GM12865 (cell line): ENCODE data around the gene AMIGO1.

ENCODE experiments used
- DNase-seq: peaks from one replicate; pipeline ENCODE4 v3.0.0; 2010; ENCODE audit warnings: low read depth
- H3K4me3 ChIP-seq: 2 replicates; pipeline ENCODE4 v1.5.1; 2011; ENCODE audit warnings: mild to moderate bottlenecking, low read depth, low read length, control low read depth
- CTCF ChIP-seq: IDR thresholded peaks from 2 replicates; pipeline ENCODE4 v1.5.1; 2011; ENCODE audit warnings: low read length, control low read depth, low read depth, inconsistent platforms; ENCODE audit not compliant: insufficient read depth; ENCODE audit errors: missing control alignments

The AMIGO1 gene

GRCh38 chr1:109502364-109502851 lies 7.1 kb downstream of the AMIGO1 start:
- TF ChIP-seq CTCF = no peak
- no peak overlapping the region for H3K4me3 ChIP-seq
- no peak for DNase-seq

GRCh38 chr1:109501644-109502363 lies 7.7 kb downstream of the AMIGO1 start:
- no peak for TF ChIP-seq CTCF
- H3K4me3 ChIP-seq = no peak overlapping the region
- DNase-seq = no peak

GRCh38 chr1:109500941-109501381 lies 8.6 kb downstream of the AMIGO1 start:
- no peak for TF ChIP-seq CTCF
- H3K4me3 ChIP-seq = no peak overlapping the region
- DNase-seq = no peak

GRCh38 chr1:109499661-109500536 lies 9.6 kb downstream of the AMIGO1 start:
- peak; percentile 64 for DNase-seq
- TF ChIP-seq CTCF = peak; percentile 55

GRCh38 chr1:109499081-109499480 lies 10.4 kb downstream of the AMIGO1 start:
- H3K4me3 ChIP-seq = no peak overlapping the region
- no peak for DNase-seq
- no peak for TF ChIP-seq CTCF

More at GRCh38 chr1:109499661-109500536, 9.6 kb downstream of the AMIGO1 start:
- no peak overlapping the region for H3K4me3 ChIP-seq

GRCh38 chr1:109498161-109498801 lies 11.2 kb downstream of the AMIGO1 start:
- DNase-seq = peak; percentile 28
- H3K4me3 ChIP-seq = no peak overlapping the region
- peak; percentile 51 for TF ChIP-seq CTCF
